NT2/D1 (cell line): ENCODE results near the gene ARHGEF40.

ENCODE experiments used
- SUZ12 ChIP-seq: IDR thresholded peaks from 2 replicates; pipeline ENCODE4 v1.6.1; 2011; ENCODE audit not compliant: insufficient read length, insufficient read depth; ENCODE audit errors: extremely low read depth
- YY1 ChIP-seq: IDR thresholded peaks from 2 replicates; pipeline ENCODE4 v1.6.1; 2011; ENCODE audit not compliant: insufficient read length, insufficient read depth
- ZNF274 ChIP-seq: IDR thresholded peaks from 2 replicates; pipeline ENCODE4 v1.6.1; 2011; ENCODE audit warnings: mild to moderate bottlenecking, low read depth, low read length

- no peak for TF ChIP-seq YY1
- no peak for TF ChIP-seq ZNF274
- TF ChIP-seq SUZ12 = no peak
Observed at GRCh38 chr14:21060614-21061346, 9.3 kb upstream of the ARHGEF40 start.
